Right lobe of liver (tissue), 6 donors: Measurements from ENCODE around the gene SLC66A3. TPM values are rescaled to one million over a fixed set of nuclear protein-coding genes. Genes with fewer than 3 reads are reported as not detected.

Source experiments
- ATAC-seq, 4 donors: fragments of 200-7000 bp; cut with Tn5 transposase; one replicate each; pipeline ENCODE4 v1.9.1; 2020; ENCODE audit warnings: mild to moderate bottlenecking in 4 of 4, moderate library complexity in 4 of 4
- DNase-seq, 3 donors: peaks; one replicate each; pipeline ENCODE4 v3.0.0-alpha.2; 2020
- H3K27ac ChIP-seq, 3 donors: fragments of 200-600 bp; one replicate each; pipeline ENCODE4 v1.8.0; 2022
- H3K27me3 ChIP-seq, 2 donors: fragments of 200-600 bp; one replicate each; pipeline ENCODE4 v1.8.0; 2022
- H3K36me3 ChIP-seq, 4 donors: fragments of 200-600 bp; sonication (generic) in 1 of 4; one replicate each; pipeline versions ENCODE4 v1.5.1 to v1.8.0; 2017 to 2022; ENCODE audit warnings: control low read depth in 1 of 4
- H3K4me1 ChIP-seq, 4 donors: fragments of 200-600 bp; sonication (generic) in 1 of 4; one replicate each; pipeline versions ENCODE4 v1.5.1 to v1.8.0; 2017 to 2022; ENCODE audit warnings: control low read depth in 1 of 4
- H3K4me3 ChIP-seq, 3 donors: fragments of 200-600 bp; one replicate each; pipeline ENCODE4 v1.8.0; 2022
- H3K9me3 ChIP-seq, 4 donors: fragments of 200-600 bp; sonication (generic) in 1 of 4; one replicate each; pipeline versions ENCODE4 v1.5.1 to v1.8.0; 2017 to 2022; ENCODE audit warnings: control low read depth in 1 of 4
- CTCF ChIP-seq, 4 donors: fragments of 200-600 bp in 3 of 4; fragments of 450-650 bp in 1 of 4; IDR thresholded peaks; one replicate each; pipeline versions ENCODE4 v1.5.1 to v1.8.0; 2016 to 2022; ENCODE audit warnings: antibody characterized with exemption in 4 of 4, mild to moderate bottlenecking in 2 of 4
- POLR2A ChIP-seq: fragments of 450-650 bp; IDR thresholded peaks from one replicate; pipeline ENCODE4 v1.6.1; 2017; ENCODE audit warnings: antibody characterized with exemption, mild to moderate bottlenecking
- WGBS: methylation state at CpG from one replicate; pipeline ENCODE4 v1.1.6; 2018; ENCODE audit warnings: low coverage, low lambda C conversion rate; ENCODE audit not compliant: insufficient coverage; ENCODE audit errors: missing lambda C conversion rate; 5-methylcytosine and 5-hydroxymethylcytosine counted together
- intact Hi-C, 2 donors: fragments of 100-400 bp; cut with DNase I; formaldehyde crosslinking; loops; one replicate each; pipeline versions ENCODE4 v1.11.2 to v1.14.1; 2022
- total RNA-seq, 6 experiments: library from RNA; depleted of rRNA in 2 of 6; stranded (reverse); fragments of >200 nt in 2 of 6; fragmentation: NEBNext Ultra II Directional in 3 of 6; extraction: Animal tissue kit (Norgen Biotek cat#: 25700) in 3 of 6; gene quantifications; one replicate each; pipeline versions ENCODE4 v1.1.0 to v1.2.4, GENCODE V29; 2016 to 2023
- donor health status: DM: no; HTN: yes; CAD: no.
- donor health status: DM: no; HTN: no; CAD: no.
- donor health status: DM: no; HTN: no; CAD: no.
- donor health status: DM: no; HTN: yes; CAD: no.
- donor health status: DM: no; HTN: yes; CAD: no.

The SLC66A3 gene
- total RNA-seq, 6 experiments from 2014 or later: 4.9 to 16.1 (median 8.8) TPM

- DNase-seq: peak in 1 of 3 donors; percentile 22
- H3K4me3 ChIP-seq: no peak overlapping the region
- H3K27ac ChIP-seq: no peak overlapping the region
- H3K27me3 ChIP-seq: no peaks in the 10 kb centered on the region
- no peak for TF ChIP-seq POLR2A
- no peak for TF ChIP-seq CTCF (IDR thresholded peaks at IDR 0.05)
- intact Hi-C loops: loop anchor here (5.0 kb wide), 1 partner anchor 286 kb away; no protein-coding TSS in a partner anchor
- WGBS: 67% methylated on average over 4 of the region's 12 CpGs
- no peaks in the 10 kb centered on the region for H3K4me1 ChIP-seq
- H3K9me3 ChIP-seq: no peaks in the 10 kb centered on the region
- no peak for ATAC-seq
- no peaks in the 10 kb centered on the region for H3K36me3 ChIP-seq
Measured at GRCh38 chr2:11123001-11123809, 32.1 kb upstream of the SLC66A3 start.

- intact Hi-C loops: loop anchor here (5.0 kb wide), 1 partner anchor 287 kb away; no protein-coding TSS in a partner anchor
- H3K27me3 ChIP-seq: no peaks in the 10 kb centered on the region
- TF ChIP-seq POLR2A (no peak), CTCF (IDR thresholded peaks at IDR 0.05) (peak; percentile 70 to 83 (median 80))
- WGBS: 30% methylated on average over 17 of the region's 41 CpGs
- no peaks in the 10 kb centered on the region for H3K9me3 ChIP-seq
- peak; percentile 64 to 68 (median 65) for DNase-seq
- H3K27ac ChIP-seq: no peak overlapping the region
- no peaks in the 10 kb centered on the region for H3K36me3 ChIP-seq
- no peaks in the 10 kb centered on the region for H3K4me1 ChIP-seq
- H3K4me3 ChIP-seq: no peak overlapping the region
- ATAC-seq: peak; percentile 84 to 92 (median 90)
Measured at GRCh38 chr2:11123856-11124759, 31.2 kb upstream of the SLC66A3 start.

GRCh38 chr2:11124760-11125068, 30.6 kb upstream of the SLC66A3 start:
- Histone ChIP-seq H3K27me3 (no peaks in the 10 kb centered on the region), H3K4me3 (no peak overlapping the region), H3K9me3 (no peaks in the 10 kb centered on the region), H3K36me3 (no peaks in the 10 kb centered on the region), H3K27ac (no peak overlapping the region), H3K4me1 (peaks cover 0 to 3% (median under 1%) of the 10 kb centered on the region in 4 donors)
- DNase-seq (no peak), ATAC-seq (no peak)
- 49% methylated on average over 3 of the region's 3 CpGs for WGBS
- intact Hi-C loops: loop anchor here (5.0 kb wide), 1 partner anchor 287 kb away; no protein-coding TSS in a partner anchor
- TF ChIP-seq POLR2A: no peak
- no peak for TF ChIP-seq CTCF (IDR thresholded peaks at IDR 0.05)

- H3K4me3 ChIP-seq: no peak overlapping the region
- no peak for ATAC-seq
- intact Hi-C loops: no loop called here
- H3K9me3 ChIP-seq: no peaks in the 10 kb centered on the region
- H3K4me1 ChIP-seq: peaks cover 0 to 11% (median 3%) of the 10 kb centered on the region in 4 donors
- TF ChIP-seq POLR2A: no peak
- no peak for TF ChIP-seq CTCF (IDR thresholded peaks at IDR 0.05)
- no peak for DNase-seq
- 45% methylated on average over 4 of the region's 5 CpGs for WGBS
- H3K27me3 ChIP-seq: no peaks in the 10 kb centered on the region
- H3K36me3 ChIP-seq: no peaks in the 10 kb centered on the region
- H3K27ac ChIP-seq: no peak overlapping the region
Measured at GRCh38 chr2:11127761-11128160, 27.5 kb upstream of the SLC66A3 start.
